Endodermal cell (in vitro differentiated cells): Measurements from ENCODE around the gene IFNG. TPM values are rescaled to one million over a fixed set of nuclear protein-coding genes. Genes with fewer than 3 reads are reported as not detected.

Experiments used
- DNase-seq: peaks from one replicate; pipeline ENCODE4 v3.0.0-alpha.2; 2017
- H3K27ac ChIP-seq: 2 replicates; pipeline ENCODE4 v1.5.1; 2013; ENCODE audit warnings: mild to moderate bottlenecking, low read depth, low read length, moderate library complexity
- H3K27me3 ChIP-seq: 2 replicates; pipeline ENCODE4 v1.6.1; 2013; ENCODE audit warnings: mild to moderate bottlenecking, low read length, moderate library complexity; ENCODE audit not compliant: insufficient read depth, control insufficient read depth, poor library complexity, severe bottlenecking
- H3K36me3 ChIP-seq: 2 replicates; pipeline ENCODE4 v1.7.0; 2013; ENCODE audit warnings: mild to moderate bottlenecking, low read length, moderate library complexity; ENCODE audit not compliant: control insufficient read depth, insufficient read depth
- H3K4me1 ChIP-seq: one replicate; pipeline ENCODE4 v1.7.0; 2013; ENCODE audit warnings: low read length; ENCODE audit not compliant: control insufficient read depth, insufficient read depth
- H3K4me3 ChIP-seq: 2 replicates; pipeline ENCODE4 v1.5.1; 2013; ENCODE audit warnings: mild to moderate bottlenecking, low read length, moderate library complexity
- H3K9ac ChIP-seq: 2 replicates; pipeline ENCODE4 v1.6.1; 2013; ENCODE audit warnings: mild to moderate bottlenecking, low read length, moderate library complexity; ENCODE audit not compliant: poor library complexity, severe bottlenecking; ENCODE audit errors: extremely low read depth
- H3K9me3 ChIP-seq: 2 replicates; pipeline ENCODE4 v1.6.1; 2013; ENCODE audit warnings: mild to moderate bottlenecking, low read length, moderate library complexity; ENCODE audit not compliant: control insufficient read depth
- H3K27ac Mint-ChIP-seq: 2 replicates; pipeline ENCODE4 v1.8.0; 2020; ENCODE audit warnings: mixed read lengths
- H3K27me3 Mint-ChIP-seq: 2 replicates; pipeline ENCODE4 v1.8.0; 2021; ENCODE audit warnings: mild to moderate bottlenecking, mixed read lengths; ENCODE audit not compliant: insufficient read depth
- H3K36me3 Mint-ChIP-seq: 2 replicates; pipeline ENCODE4 v1.8.0; 2020; ENCODE audit warnings: low read depth, mixed read lengths
- H3K4me1 Mint-ChIP-seq: 2 replicates; pipeline ENCODE4 v1.8.0; 2020; ENCODE audit warnings: mixed read lengths
- H3K4me3 Mint-ChIP-seq: 2 replicates; pipeline ENCODE4 v1.8.0; 2020; ENCODE audit warnings: mild to moderate bottlenecking, moderate library complexity, mixed read lengths
- H3K9me3 Mint-ChIP-seq: 2 replicates; pipeline ENCODE4 v1.8.0; 2020; ENCODE audit warnings: mild to moderate bottlenecking, mixed read lengths
- CTCF ChIP-seq: fragments of 200-600 bp; sonication (generic); conservative IDR thresholded peaks from 2 replicates; pipeline ENCODE4 v1.5.0; 2021; ENCODE audit warnings: antibody characterized with exemption, mild to moderate bottlenecking
- WGBS, 2 experiments: methylation state at CpG; one replicate each; pipeline versions ENCODE4 v1.1.5 to v1.1.7; 2013; ENCODE audit warnings: missing lambda C conversion rate in 2 of 2, mixed read lengths in 1 of 2; ENCODE audit not compliant: insufficient coverage in 1 of 2, insufficient read length in 1 of 2; 5-methylcytosine and 5-hydroxymethylcytosine counted together
- total RNA-seq, 2 donors: library from RNA; stranded (reverse); fragmentation: NEBNext Ultra II Directional in 1 of 2; extraction: Animal tissue kit (Norgen Biotek cat#: 25700) in 1 of 2; gene quantifications; 2 replicates in 1 of 2; 3 replicates in 1 of 2; pipeline ENCODE4 v1.2.1, GENCODE V29; 2021

Gene IFNG
- total RNA-seq, 2 donors from 2014 or later = not detected

DNA sequence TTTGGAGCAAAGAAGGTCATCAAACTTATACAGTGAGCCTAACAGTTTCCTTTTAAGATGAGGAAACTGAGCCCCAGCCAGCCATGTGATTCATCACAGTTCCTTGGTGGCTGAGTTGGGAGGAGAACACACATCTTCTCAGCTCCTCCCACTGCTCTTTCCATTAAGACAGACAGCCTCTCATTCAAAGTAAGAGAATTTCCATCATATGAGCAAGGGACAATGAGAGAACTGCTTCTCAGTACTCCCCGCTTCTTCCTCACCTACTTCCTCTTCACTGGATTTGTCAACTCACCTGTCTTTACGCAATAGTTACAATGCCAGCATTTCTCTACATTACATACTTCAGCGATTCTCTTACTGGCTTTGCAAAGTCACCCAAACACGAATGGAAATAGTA lies 2.2 kb downstream of the IFNG start:
- Mint-ChIP-seq H3K4me1 (peaks cover 4% of the 10 kb centered on the region), H3K4me3 (no peak overlapping the region), H3K36me3 (no peaks in the 10 kb centered on the region), H3K27me3 (no peaks in the 10 kb centered on the region), H3K9me3 (no peaks in the 10 kb centered on the region), H3K27ac (no peak overlapping the region)
- no peaks in the 10 kb centered on the region for H3K36me3 ChIP-seq
- no peak overlapping the region for H3K27ac ChIP-seq
- peaks cover 3% of the 10 kb centered on the region for H3K4me1 ChIP-seq
- no peaks in the 10 kb centered on the region for H3K9me3 ChIP-seq
- H3K27me3 ChIP-seq = no peaks in the 10 kb centered on the region
- H3K9ac ChIP-seq = no peak overlapping the region
- WGBS, 2 experiments = 67 to 70% methylated on average over 3 to 4 of the region's 4 CpGs
- TF ChIP-seq CTCF = no peak
- no peak overlapping the region for H3K4me3 ChIP-seq
- DNase-seq = no peak

- no peaks in the 10 kb centered on the region for H3K27me3 Mint-ChIP-seq
- DNase-seq = no peak
- H3K36me3 ChIP-seq = no peaks in the 10 kb centered on the region
- no peak overlapping the region for H3K9ac ChIP-seq
- H3K27me3 ChIP-seq = no peaks in the 10 kb centered on the region
- no peaks in the 10 kb centered on the region for H3K36me3 Mint-ChIP-seq
- H3K9me3 Mint-ChIP-seq = no peaks in the 10 kb centered on the region
- no peak overlapping the region for H3K27ac Mint-ChIP-seq
- H3K4me1 Mint-ChIP-seq = peaks cover 4% of the 10 kb centered on the region
- no peak for TF ChIP-seq CTCF
- no peaks in the 10 kb centered on the region for H3K9me3 ChIP-seq
- H3K4me3 ChIP-seq = no peak overlapping the region
- 89% methylated on average over 1 of the region's 1 CpG; no CpG with 5 or more reads in 1 of the 2 experiments for WGBS, 2 experiments
- H3K4me3 Mint-ChIP-seq = no peak overlapping the region
- H3K27ac ChIP-seq = no peak overlapping the region
- H3K4me1 ChIP-seq = peaks cover 3% of the 10 kb centered on the region
These were observed 2.9 kb downstream of the IFNG start for GRCh38 chr12:68156636-68157035.

- no peak overlapping the region for H3K9ac ChIP-seq
- H3K9me3 ChIP-seq = no peaks in the 10 kb centered on the region
- H3K4me3 Mint-ChIP-seq = no peak overlapping the region
- TF ChIP-seq CTCF = no peak
- H3K36me3 Mint-ChIP-seq = no peaks in the 10 kb centered on the region
- DNase-seq = no peak
- H3K27me3 ChIP-seq = no peaks in the 10 kb centered on the region
- H3K4me1 ChIP-seq = peaks cover 3% of the 10 kb centered on the region
- peaks cover 4% of the 10 kb centered on the region for H3K4me1 Mint-ChIP-seq
- no peak overlapping the region for H3K27ac ChIP-seq
- no peak overlapping the region for H3K27ac Mint-ChIP-seq
- peaks cover 2% of the 10 kb centered on the region for H3K27me3 Mint-ChIP-seq
- WGBS, 2 experiments = 60 to 96% methylated on average over 1 of the region's 1 CpG
- no peak overlapping the region for H3K4me3 ChIP-seq
- no peaks in the 10 kb centered on the region for H3K36me3 ChIP-seq
- H3K9me3 Mint-ChIP-seq = no peaks in the 10 kb centered on the region
These were observed 4.8 kb downstream of the IFNG start for GRCh38 chr12:68154779-68155178.
